ENCODE measurements around the gene TIAM2.

DNA sequence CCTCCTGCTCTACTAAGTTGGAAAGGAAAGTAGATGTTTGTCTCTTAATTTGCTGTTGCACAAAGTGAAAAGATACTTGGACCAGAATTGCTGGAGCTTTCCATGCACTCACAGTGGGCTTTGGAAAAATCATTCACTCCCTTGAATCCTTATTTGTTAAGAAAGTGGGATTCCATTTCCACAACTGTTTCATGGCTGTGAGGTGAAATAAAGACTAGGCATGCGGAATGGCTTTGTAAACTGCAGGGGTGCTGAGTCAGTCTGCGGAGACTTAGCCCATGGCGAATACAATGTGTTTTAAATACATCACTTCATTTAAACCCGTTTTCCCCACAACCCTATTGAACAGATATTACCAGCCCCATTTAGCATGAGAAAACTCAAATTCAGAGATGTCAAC, 231.9 kb downstream of the TIAM2 start:
- TF ChIP-seq, protein P1, sequence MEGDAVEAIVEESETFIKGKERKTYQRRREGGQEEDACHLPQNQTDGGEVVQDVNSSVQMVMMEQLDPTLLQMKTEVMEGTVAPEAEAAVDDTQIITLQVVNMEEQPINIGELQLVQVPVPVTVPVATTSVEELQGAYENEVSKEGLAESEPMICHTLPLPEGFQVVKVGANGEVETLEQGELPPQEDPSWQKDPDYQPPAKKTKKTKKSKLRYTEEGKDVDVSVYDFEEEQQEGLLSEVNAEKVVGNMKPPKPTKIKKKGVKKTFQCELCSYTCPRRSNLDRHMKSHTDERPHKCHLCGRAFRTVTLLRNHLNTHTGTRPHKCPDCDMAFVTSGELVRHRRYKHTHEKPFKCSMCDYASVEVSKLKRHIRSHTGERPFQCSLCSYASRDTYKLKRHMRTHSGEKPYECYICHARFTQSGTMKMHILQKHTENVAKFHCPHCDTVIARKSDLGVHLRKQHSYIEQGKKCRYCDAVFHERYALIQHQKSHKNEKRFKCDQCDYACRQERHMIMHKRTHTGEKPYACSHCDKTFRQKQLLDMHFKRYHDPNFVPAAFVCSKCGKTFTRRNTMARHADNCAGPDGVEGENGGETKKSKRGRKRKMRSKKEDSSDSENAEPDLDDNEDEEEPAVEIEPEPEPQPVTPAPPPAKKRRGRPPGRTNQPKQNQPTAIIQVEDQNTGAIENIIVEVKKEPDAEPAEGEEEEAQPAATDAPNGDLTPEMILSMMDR (conservative IDR thresholded peaks at IDR 0.05; ENCODE audit: low read depth in 2 of 2) = no peak
- TF ChIP-seq NANOG (IDR thresholded peaks at IDR 0.05; ENCODE audit: borderline replicate concordance) = no peak
- no peak for TF ChIP-seq EZH2phosphoT487 (IDR thresholded peaks at IDR 0.05; ENCODE audit: unreplicated experiment)
- no peak for TF ChIP-seq REST (IDR thresholded peaks at IDR 0.05; ENCODE audit: unreplicated experiment)
- no peak for TF ChIP-seq POLR2AphosphoS5 (IDR thresholded peaks at IDR 0.05; ENCODE audit: low read depth)
- no peak for TF ChIP-seq EZH2 (IDR thresholded peaks at IDR 0.05; ENCODE audit: low read depth, unreplicated experiment)
- TF ChIP-seq CREB1 (CRISPR knock-in tag; IDR thresholded peaks at IDR 0.05; ENCODE audit: low read depth) = no peak
